Neural cell (in vitro differentiated cells): ENCODE measurements around the gene KIF16B. TPM values are rescaled to one million over a fixed set of nuclear protein-coding genes. Genes with fewer than 3 reads are reported as not detected.

Experiments
- H2AFZ ChIP-seq: fragments of 200-600, 300-800 bp; sonication (generic), shearing (Covaris generic); 2 replicates; pipeline ENCODE4 v1.6.0; 2014; ENCODE audit warnings: low read depth, mild to moderate bottlenecking, antibody characterized with exemption, low read length, moderate library complexity
- H3F3A ChIP-seq: fragments of 200-600 bp; shearing (Covaris generic); 2 replicates; pipeline ENCODE4 v1.6.1; 2016; ENCODE audit warnings: mild to moderate bottlenecking, moderate library complexity, mixed read lengths, antibody characterized with exemption, low read length; ENCODE audit not compliant: insufficient read depth, poor library complexity, severe bottlenecking
- H3K27ac ChIP-seq: fragments of 200-600, 300-800 bp; sonication (generic), shearing (Covaris generic); 2 replicates; pipeline ENCODE4 v1.5.1; 2014; ENCODE audit warnings: mild to moderate bottlenecking, low read length, moderate library complexity
- H3K27me3 ChIP-seq: fragments of 300-800, 200-600 bp; sonication (generic), shearing (Covaris generic); 2 replicates; pipeline ENCODE4 v1.6.0; 2014; ENCODE audit warnings: mild to moderate bottlenecking, low read depth, low read length, moderate library complexity; ENCODE audit not compliant: insufficient read depth
- H3K36me3 ChIP-seq: fragments of 300-800, 200-600 bp; sonication (generic), shearing (Covaris generic); 2 replicates; pipeline ENCODE4 v1.5.1; 2014; ENCODE audit warnings: mild to moderate bottlenecking, antibody characterized with exemption, low read length, moderate library complexity; ENCODE audit not compliant: insufficient read depth
- H3K4me2 ChIP-seq: fragments of 300-800, 200-600 bp; sonication (generic), shearing (Covaris generic); 2 replicates; pipeline ENCODE4 v1.6.0; 2014; ENCODE audit warnings: mild to moderate bottlenecking, low read length
- H3K4me3 ChIP-seq: fragments of 300-800, 200-600 bp; sonication (generic), shearing (Covaris generic); 2 replicates; pipeline ENCODE4 v1.5.1; 2014; ENCODE audit warnings: mild to moderate bottlenecking, low read length, moderate library complexity
- H3K79me2 ChIP-seq: fragments of 200-600 bp; shearing (Covaris generic); replicated peaks from 2 replicates; pipeline ENCODE4 v1.6.0; 2014; ENCODE audit warnings: mild to moderate bottlenecking, low read length, moderate library complexity; ENCODE audit not compliant: insufficient read depth
- H3K9ac ChIP-seq: fragments of 300-800, 200-600 bp; sonication (generic), shearing (Covaris generic); 2 replicates; pipeline ENCODE4 v1.6.1; 2016; ENCODE audit warnings: mild to moderate bottlenecking, low read length, mixed read lengths
- H3K9me2 ChIP-seq: fragments of 200-600 bp; shearing (Covaris generic); 2 replicates; pipeline ENCODE4 v1.6.1; 2016; ENCODE audit warnings: mild to moderate bottlenecking, low read length, mixed read lengths; ENCODE audit not compliant: insufficient read depth
- H3K9me3 ChIP-seq: fragments of 200-600, 300-800 bp; sonication (generic), shearing (Covaris generic); 2 replicates; pipeline ENCODE4 v1.6.1; 2016; ENCODE audit warnings: mild to moderate bottlenecking, mixed run types, low read length, moderate library complexity, mixed read lengths
- H4K20me1 ChIP-seq: fragments of 200-600 bp; shearing (Covaris generic); 2 replicates; pipeline ENCODE4 v1.6.1; 2016; ENCODE audit warnings: mild to moderate bottlenecking, mixed run types; ENCODE audit not compliant: insufficient read depth
- EP300 ChIP-seq: fragments of 450-650 bp; conservative IDR thresholded peaks from 2 replicates; pipeline ENCODE4 v1.6.1; 2014; ENCODE audit warnings: antibody characterized with exemption, mild to moderate bottlenecking, moderate library complexity; ENCODE audit not compliant: poor library complexity, severe bottlenecking
- EZH2 ChIP-seq: fragments of 200-600, 300-800 bp; shearing (Covaris generic), sonication (generic); IDR thresholded peaks from 2 replicates; pipeline ENCODE4 v1.6.1; 2014; ENCODE audit warnings: antibody characterized with exemption, low read length, borderline replicate concordance, mild to moderate bottlenecking; ENCODE audit not compliant: insufficient read depth, poor library complexity, severe bottlenecking
- MXI1 ChIP-seq: fragments of 450-650 bp; conservative IDR thresholded peaks from 2 replicates; pipeline ENCODE4 v1.6.1; 2014; ENCODE audit warnings: antibody characterized with exemption, mild to moderate bottlenecking; ENCODE audit not compliant: poor library complexity, severe bottlenecking
- POLR2AphosphoS5 ChIP-seq: IDR thresholded peaks from 2 replicates; pipeline ENCODE4 v1.6.1; 2012
- RAD21 ChIP-seq: fragments of 450-650 bp; conservative IDR thresholded peaks from 2 replicates; pipeline ENCODE4 v1.6.1; 2014; ENCODE audit warnings: antibody characterized with exemption, mild to moderate bottlenecking, moderate library complexity
- REST ChIP-seq: IDR thresholded peaks from 2 replicates; pipeline ENCODE4 v1.6.1; 2012; ENCODE audit warnings: borderline replicate concordance
- SMC3 ChIP-seq: fragments of 450-650 bp; conservative IDR thresholded peaks from 2 replicates; pipeline ENCODE4 v1.6.1; 2014; ENCODE audit warnings: antibody characterized with exemption, mild to moderate bottlenecking, moderate library complexity; ENCODE audit not compliant: poor library complexity
- TAF1 ChIP-seq: IDR thresholded peaks from 2 replicates; pipeline ENCODE4 v1.6.1; 2012; ENCODE audit warnings: low read depth
- polyA plus RNA-seq: library from polyadenylated mRNA; depleted of rRNA; stranded (reverse); fragments of >200 nt; gene quantifications from 2 replicates; pipeline ENCODE4 v1.2.3, GENCODE V29; 2014
- TF ChIP-seq, protein P1 (sequence below): fragments of 450-650 bp; IDR thresholded peaks from 2 replicates; pipeline ENCODE4 v1.5.1; 2014; ENCODE audit warnings: antibody characterized with exemption, mild to moderate bottlenecking, moderate library complexity; ENCODE audit not compliant: poor library complexity, severe bottlenecking

The KIF16B gene
- polyA plus RNA-seq, 1 donor from 2014 or later = 3.8 TPM

- H3K9me2 ChIP-seq = no peaks in the 10 kb centered on the region
- H3K27ac ChIP-seq = no peak overlapping the region
- H4K20me1 ChIP-seq = no peaks in the 10 kb centered on the region
- H3K79me2 ChIP-seq = no peaks in the 10 kb centered on the region
- no peak overlapping the region for H3K4me2 ChIP-seq
- H3K9ac ChIP-seq = no peak overlapping the region
- no peak overlapping the region for H3K4me3 ChIP-seq
- TF ChIP-seq MXI1 = no peak
- no peak for TF ChIP-seq TAF1
- TF ChIP-seq SMC3 = no peak
- no peak for TF ChIP-seq RAD21
- no peak for TF ChIP-seq EP300
- TF ChIP-seq REST = no peak
- TF ChIP-seq, protein P1, sequence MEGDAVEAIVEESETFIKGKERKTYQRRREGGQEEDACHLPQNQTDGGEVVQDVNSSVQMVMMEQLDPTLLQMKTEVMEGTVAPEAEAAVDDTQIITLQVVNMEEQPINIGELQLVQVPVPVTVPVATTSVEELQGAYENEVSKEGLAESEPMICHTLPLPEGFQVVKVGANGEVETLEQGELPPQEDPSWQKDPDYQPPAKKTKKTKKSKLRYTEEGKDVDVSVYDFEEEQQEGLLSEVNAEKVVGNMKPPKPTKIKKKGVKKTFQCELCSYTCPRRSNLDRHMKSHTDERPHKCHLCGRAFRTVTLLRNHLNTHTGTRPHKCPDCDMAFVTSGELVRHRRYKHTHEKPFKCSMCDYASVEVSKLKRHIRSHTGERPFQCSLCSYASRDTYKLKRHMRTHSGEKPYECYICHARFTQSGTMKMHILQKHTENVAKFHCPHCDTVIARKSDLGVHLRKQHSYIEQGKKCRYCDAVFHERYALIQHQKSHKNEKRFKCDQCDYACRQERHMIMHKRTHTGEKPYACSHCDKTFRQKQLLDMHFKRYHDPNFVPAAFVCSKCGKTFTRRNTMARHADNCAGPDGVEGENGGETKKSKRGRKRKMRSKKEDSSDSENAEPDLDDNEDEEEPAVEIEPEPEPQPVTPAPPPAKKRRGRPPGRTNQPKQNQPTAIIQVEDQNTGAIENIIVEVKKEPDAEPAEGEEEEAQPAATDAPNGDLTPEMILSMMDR = no peak
- no peak for TF ChIP-seq EZH2
- no peak for TF ChIP-seq POLR2AphosphoS5
- no peaks in the 10 kb centered on the region for H3K36me3 ChIP-seq
- H3F3A ChIP-seq = no peaks in the 10 kb centered on the region
- no peaks in the 10 kb centered on the region for H3K9me3 ChIP-seq
- H2AFZ ChIP-seq = no peak overlapping the region
- no peaks in the 10 kb centered on the region for H3K27me3 ChIP-seq
These were observed 56.5 kb downstream of the KIF16B start for GRCh38 chr20:16516794-16517193.

DNA sequence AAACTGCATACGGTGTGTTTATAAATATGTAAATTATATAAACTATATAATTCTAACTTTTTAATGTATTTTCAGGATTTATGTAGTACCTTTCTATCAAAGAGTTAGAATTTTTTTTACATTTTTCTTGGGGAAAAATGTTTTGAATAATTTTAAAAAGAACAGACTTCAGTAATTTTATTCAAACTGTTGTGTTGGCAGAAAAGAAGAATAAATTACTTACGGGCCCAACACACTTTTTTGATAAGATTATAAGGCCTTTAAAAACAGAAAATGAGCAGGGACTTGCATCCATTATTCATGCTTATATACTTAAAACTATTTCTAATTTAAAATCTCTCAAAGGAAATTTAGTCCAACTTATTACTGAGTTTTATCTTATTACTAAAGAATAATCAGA lies 58.2 kb downstream of the KIF16B start:
- no peaks in the 10 kb centered on the region for H3K9me3 ChIP-seq
- no peak overlapping the region for H2AFZ ChIP-seq
- no peak for TF ChIP-seq REST
- no peak for TF ChIP-seq SMC3
- no peak for TF ChIP-seq RAD21
- no peak for TF ChIP-seq POLR2AphosphoS5
- no peak for TF ChIP-seq TAF1
- no peak for TF ChIP-seq MXI1
- no peak for TF ChIP-seq EP300
- TF ChIP-seq, protein P1 = no peak
- TF ChIP-seq EZH2 = no peak
- no peaks in the 10 kb centered on the region for H3K36me3 ChIP-seq
- H3F3A ChIP-seq = no peaks in the 10 kb centered on the region
- no peak overlapping the region for H3K9ac ChIP-seq
- H3K79me2 ChIP-seq = no peaks in the 10 kb centered on the region
- H3K4me3 ChIP-seq = no peak overlapping the region
- H4K20me1 ChIP-seq = no peaks in the 10 kb centered on the region
- H3K9me2 ChIP-seq = no peaks in the 10 kb centered on the region
- H3K27me3 ChIP-seq = no peaks in the 10 kb centered on the region
- no peak overlapping the region for H3K4me2 ChIP-seq
- H3K27ac ChIP-seq = no peak overlapping the region
